Brain microvascular endothelial cell (primary cell): ENCODE data around the gene CELA3A.
"Not testable (repeated sequence)": the region's sequence is repeated elsewhere in the genome, so short reads cannot be mapped to it uniquely, and the experiment has no call there.

ENCODE experiments used
- DNase-seq: peaks from one replicate; pipeline ENCODE4 v3.0.0-alpha.2; 2020
- H3K27ac ChIP-seq: fragments of 250-450 bp; sonication (Bioruptor Pico); 2 replicates; pipeline ENCODE4 v1.5.1; 2020; ENCODE audit warnings: mild to moderate bottlenecking, moderate library complexity
- H3K27me3 ChIP-seq: fragments of 250-450 bp; sonication (Bioruptor Pico); replicated peaks from 2 replicates; pipeline ENCODE4 v1.5.1; 2020; ENCODE audit warnings: mild to moderate bottlenecking
- H3K36me3 ChIP-seq: fragments of 250-450 bp; sonication (Bioruptor Pico); replicated peaks from 2 replicates; pipeline ENCODE4 v1.5.1; 2020; ENCODE audit warnings: mild to moderate bottlenecking
- H3K4me3 ChIP-seq: 2 replicates; pipeline ENCODE4 v1.5.1; 2011; ENCODE audit warnings: low read depth, mild to moderate bottlenecking, control low read depth, low read length, moderate library complexity
- CTCF ChIP-seq: IDR thresholded peaks from 2 replicates; pipeline ENCODE4 v1.5.1; 2011; ENCODE audit warnings: low read depth, mild to moderate bottlenecking, moderate library complexity, low read length, control low read depth, inconsistent platforms; ENCODE audit errors: missing control alignments
- in situ Hi-C: cut with HindIII; loops from 2 replicates; pipeline ENCODE4 v1.10.0; 2017; ENCODE audit warnings: low sequenced_read_pairs, low pct_ligation_motif_present

Gene CELA3A

GRCh38 chr1:21997891-21998623 is 3.4 kb upstream of the CELA3A start:
- H3K36me3 ChIP-seq, H3K27me3 ChIP-seq, DNase-seq, in situ Hi-C loops, H3K27ac ChIP-seq, H3K4me3 ChIP-seq: not testable (repeated sequence)

GRCh38 chr1:21998624-21999294 is 2.7 kb upstream of the CELA3A start:
- DNase-seq, H3K27me3 ChIP-seq, H3K27ac ChIP-seq, H3K4me3 ChIP-seq, H3K36me3 ChIP-seq, in situ Hi-C loops: not testable (repeated sequence)

- H3K27me3 ChIP-seq, H3K27ac ChIP-seq, H3K4me3 ChIP-seq, H3K36me3 ChIP-seq, DNase-seq, in situ Hi-C loops: not testable (repeated sequence)
Observed at GRCh38 chr1:21999645-22000044, 1.8 kb upstream of the CELA3A start.

GRCh38 chr1:22002461-22002860 is 1.0 kb downstream of the CELA3A start:
- H3K4me3 ChIP-seq, in situ Hi-C loops, DNase-seq, H3K27me3 ChIP-seq, H3K36me3 ChIP-seq, H3K27ac ChIP-seq: not testable (repeated sequence)

GRCh38 chr1:22002875-22003274 is 1.4 kb downstream of the CELA3A start:
- in situ Hi-C loops = not testable (repeated sequence)

GRCh38 chr1:22003959-22004358 is 2.5 kb downstream of the CELA3A start:
- H3K27me3 ChIP-seq = not testable (repeated sequence)

More at GRCh38 chr1:22002875-22003274, 1.4 kb downstream of the CELA3A start:
- H3K4me3 ChIP-seq, H3K27ac ChIP-seq, H3K27me3 ChIP-seq, DNase-seq, H3K36me3 ChIP-seq: not testable (repeated sequence)

GRCh38 chr1:22005261-22006149 is 4.0 kb downstream of the CELA3A start:
- H3K27me3 ChIP-seq, H3K27ac ChIP-seq, H3K36me3 ChIP-seq, H3K4me3 ChIP-seq, in situ Hi-C loops: not testable (repeated sequence)
- TF ChIP-seq CTCF = peak; percentile 52
- DNase-seq = peak; percentile 38

More at GRCh38 chr1:22003959-22004358, 2.5 kb downstream of the CELA3A start:
- in situ Hi-C loops, H3K36me3 ChIP-seq, DNase-seq, H3K4me3 ChIP-seq, H3K27ac ChIP-seq: not testable (repeated sequence)

- H3K4me3 ChIP-seq, H3K36me3 ChIP-seq, in situ Hi-C loops, H3K27me3 ChIP-seq, DNase-seq, H3K27ac ChIP-seq: not testable (repeated sequence)
Observed at GRCh38 chr1:22006736-22007135, 5.3 kb downstream of the CELA3A start.

GRCh38 chr1:22007262-22007661 is 5.8 kb downstream of the CELA3A start:
- H3K27me3 ChIP-seq, H3K4me3 ChIP-seq, H3K27ac ChIP-seq, DNase-seq, H3K36me3 ChIP-seq, in situ Hi-C loops: not testable (repeated sequence)

- H3K36me3 ChIP-seq, H3K27me3 ChIP-seq, DNase-seq, H3K27ac ChIP-seq, in situ Hi-C loops, H3K4me3 ChIP-seq: not testable (repeated sequence)
Observed at GRCh38 chr1:22009566-22009965, 8.1 kb downstream of the CELA3A start.

GRCh38 chr1:22012752-22013151 is 11.3 kb downstream of the CELA3A start:
- DNase-seq, in situ Hi-C loops: not testable (repeated sequence)

GRCh38 chr1:22014575-22015206 is 13.2 kb downstream of the CELA3A start:
- H3K4me3 ChIP-seq, H3K27ac ChIP-seq, H3K27me3 ChIP-seq, H3K36me3 ChIP-seq, in situ Hi-C loops, DNase-seq: not testable (repeated sequence)

More at GRCh38 chr1:22012752-22013151, 11.3 kb downstream of the CELA3A start:
- not testable (repeated sequence) for H3K4me3 ChIP-seq, H3K27me3 ChIP-seq, H3K27ac ChIP-seq, H3K36me3 ChIP-seq
